GM21447 (cell line): ENCODE data around the gene NPM3.

Experiments used
- ATAC-seq: cut with Tn5 transposase; IDR thresholded peaks from one replicate; pipeline ENCODE4 v1.9.1; 2021; ENCODE audit not compliant: unreplicated experiment

The NPM3 gene

GRCh38 chr10:101775273-101776160, 7.7 kb downstream of the NPM3 start, which contains the start of gene FGF8:
FGF8 (minus strand) TSS chr10:101776114; CDS start chr10:101775900, 214 bp downstream.
- no peak for ATAC-seq

- no peak for ATAC-seq
These were observed 8.5 kb downstream of the NPM3 start for GRCh38 chr10:101774589-101775272.

- no peak for ATAC-seq
These were observed 9.2 kb downstream of the NPM3 start for GRCh38 chr10:101773923-101774588.

GRCh38 chr10:101772895-101773761, 10.1 kb downstream of the NPM3 start:
- no peak for ATAC-seq

- ATAC-seq, result no peak
These were observed 11.0 kb downstream of the NPM3 start for GRCh38 chr10:101772017-101772894.

GRCh38 chr10:101771380-101771779, 11.9 kb downstream of the NPM3 start:
- ATAC-seq, result no peak

GRCh38 chr10:101770331-101771215, 12.7 kb downstream of the NPM3 start:
- ATAC-seq, result no peak

GRCh38 chr10:101769541-101770180, 13.6 kb downstream of the NPM3 start:
- no peak for ATAC-seq

- ATAC-seq, result no peak
These were observed 14.5 kb downstream of the NPM3 start for GRCh38 chr10:101768791-101769170.

- ATAC-seq, result no peak
These were observed 15.1 kb downstream of the NPM3 start for GRCh38 chr10:101767966-101768790.

GRCh38 chr10:101767600-101767945, 15.7 kb downstream of the NPM3 start:
- ATAC-seq, result no peak

- no peak for ATAC-seq
These were observed 16.3 kb downstream of the NPM3 start for GRCh38 chr10:101766753-101767599.

- ATAC-seq, result no peak
These were observed 16.9 kb downstream of the NPM3 start for GRCh38 chr10:101766306-101766705.

- ATAC-seq, result no peak
These were observed 20.0 kb downstream of the NPM3 start for GRCh38 chr10:101763141-101763846.

- ATAC-seq, result no peak
These were observed 20.5 kb downstream of the NPM3 start for GRCh38 chr10:101762736-101763135.

GRCh38 chr10:101761226-101761625, 22.0 kb downstream of the NPM3 start:
- ATAC-seq, result no peak
